HL-60 (cell line): ENCODE data around the gene HOXD11.

Experiments
- GABPA ChIP-seq: IDR thresholded peaks from 2 replicates; pipeline ENCODE4 v1.6.1; 2012; ENCODE audit warnings: low read depth
- POLR2AphosphoS5 ChIP-seq: IDR thresholded peaks from 2 replicates; pipeline ENCODE4 v1.6.1; 2012; ENCODE audit warnings: low read depth
- TF ChIP-seq, protein P1 (sequence below): IDR thresholded peaks from one replicate; pipeline ENCODE4 v1.5.1; 2011; ENCODE audit warnings: low read length, control low read depth, inconsistent platforms; ENCODE audit not compliant: insufficient read depth
- TF ChIP-seq, protein P2 (sequence below): IDR thresholded peaks from 2 replicates; pipeline ENCODE4 v1.6.1; 2012; ENCODE audit warnings: low read depth; ENCODE audit not compliant: insufficient replicate concordance

DNA sequence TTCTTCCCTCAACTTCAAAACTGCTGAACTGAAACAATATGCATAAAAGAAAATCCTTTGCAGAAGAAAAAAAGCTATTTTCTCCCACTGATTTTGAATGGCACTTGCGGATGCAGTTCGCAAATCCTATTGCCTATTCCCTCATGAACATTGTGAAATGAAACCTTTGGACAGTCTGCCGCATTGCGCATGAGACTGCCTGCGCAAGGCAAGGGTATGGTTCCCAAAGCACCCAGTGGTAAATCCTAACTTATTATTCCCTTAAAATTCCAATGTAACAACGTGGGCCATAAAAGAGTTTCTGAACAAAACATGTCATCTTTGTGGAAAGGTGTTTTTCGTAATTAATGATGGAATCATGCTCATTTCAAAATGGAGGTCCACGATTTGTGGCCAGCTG is 30.8 kb downstream of the HOXD11 start:
- TF ChIP-seq GABPA (no peak), POLR2AphosphoS5 (no peak)
- TF ChIP-seq, protein P1, sequence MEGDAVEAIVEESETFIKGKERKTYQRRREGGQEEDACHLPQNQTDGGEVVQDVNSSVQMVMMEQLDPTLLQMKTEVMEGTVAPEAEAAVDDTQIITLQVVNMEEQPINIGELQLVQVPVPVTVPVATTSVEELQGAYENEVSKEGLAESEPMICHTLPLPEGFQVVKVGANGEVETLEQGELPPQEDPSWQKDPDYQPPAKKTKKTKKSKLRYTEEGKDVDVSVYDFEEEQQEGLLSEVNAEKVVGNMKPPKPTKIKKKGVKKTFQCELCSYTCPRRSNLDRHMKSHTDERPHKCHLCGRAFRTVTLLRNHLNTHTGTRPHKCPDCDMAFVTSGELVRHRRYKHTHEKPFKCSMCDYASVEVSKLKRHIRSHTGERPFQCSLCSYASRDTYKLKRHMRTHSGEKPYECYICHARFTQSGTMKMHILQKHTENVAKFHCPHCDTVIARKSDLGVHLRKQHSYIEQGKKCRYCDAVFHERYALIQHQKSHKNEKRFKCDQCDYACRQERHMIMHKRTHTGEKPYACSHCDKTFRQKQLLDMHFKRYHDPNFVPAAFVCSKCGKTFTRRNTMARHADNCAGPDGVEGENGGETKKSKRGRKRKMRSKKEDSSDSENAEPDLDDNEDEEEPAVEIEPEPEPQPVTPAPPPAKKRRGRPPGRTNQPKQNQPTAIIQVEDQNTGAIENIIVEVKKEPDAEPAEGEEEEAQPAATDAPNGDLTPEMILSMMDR: no peak
- TF ChIP-seq, protein P2, sequence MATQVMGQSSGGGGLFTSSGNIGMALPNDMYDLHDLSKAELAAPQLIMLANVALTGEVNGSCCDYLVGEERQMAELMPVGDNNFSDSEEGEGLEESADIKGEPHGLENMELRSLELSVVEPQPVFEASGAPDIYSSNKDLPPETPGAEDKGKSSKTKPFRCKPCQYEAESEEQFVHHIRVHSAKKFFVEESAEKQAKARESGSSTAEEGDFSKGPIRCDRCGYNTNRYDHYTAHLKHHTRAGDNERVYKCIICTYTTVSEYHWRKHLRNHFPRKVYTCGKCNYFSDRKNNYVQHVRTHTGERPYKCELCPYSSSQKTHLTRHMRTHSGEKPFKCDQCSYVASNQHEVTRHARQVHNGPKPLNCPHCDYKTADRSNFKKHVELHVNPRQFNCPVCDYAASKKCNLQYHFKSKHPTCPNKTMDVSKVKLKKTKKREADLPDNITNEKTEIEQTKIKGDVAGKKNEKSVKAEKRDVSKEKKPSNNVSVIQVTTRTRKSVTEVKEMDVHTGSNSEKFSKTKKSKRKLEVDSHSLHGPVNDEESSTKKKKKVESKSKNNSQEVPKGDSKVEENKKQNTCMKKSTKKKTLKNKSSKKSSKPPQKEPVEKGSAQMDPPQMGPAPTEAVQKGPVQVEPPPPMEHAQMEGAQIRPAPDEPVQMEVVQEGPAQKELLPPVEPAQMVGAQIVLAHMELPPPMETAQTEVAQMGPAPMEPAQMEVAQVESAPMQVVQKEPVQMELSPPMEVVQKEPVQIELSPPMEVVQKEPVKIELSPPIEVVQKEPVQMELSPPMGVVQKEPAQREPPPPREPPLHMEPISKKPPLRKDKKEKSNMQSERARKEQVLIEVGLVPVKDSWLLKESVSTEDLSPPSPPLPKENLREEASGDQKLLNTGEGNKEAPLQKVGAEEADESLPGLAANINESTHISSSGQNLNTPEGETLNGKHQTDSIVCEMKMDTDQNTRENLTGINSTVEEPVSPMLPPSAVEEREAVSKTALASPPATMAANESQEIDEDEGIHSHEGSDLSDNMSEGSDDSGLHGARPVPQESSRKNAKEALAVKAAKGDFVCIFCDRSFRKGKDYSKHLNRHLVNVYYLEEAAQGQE: no peak
